HG03025 (cell line): ENCODE data around the gene HSPA2.
A peak's percentile ranks its signal among the peaks of the same experiment; 100 is the strongest.

Experiments used
- ATAC-seq: cut with Tn5 transposase; IDR thresholded peaks from one replicate; pipeline ENCODE4 v1.9.1; 2021; ENCODE audit warnings: mild to moderate bottlenecking, moderate library complexity; ENCODE audit not compliant: unreplicated experiment, low FRiP score

The HSPA2 gene

GRCh38 chr14:64540208-64541202 lies at the start of gene HSPA2:
TSS of gene HSPA2 (plus strand) at chr14:64540741. CDS start at chr14:64540850, 109 bp downstream.
- ATAC-seq = peak; percentile 93

DNA sequence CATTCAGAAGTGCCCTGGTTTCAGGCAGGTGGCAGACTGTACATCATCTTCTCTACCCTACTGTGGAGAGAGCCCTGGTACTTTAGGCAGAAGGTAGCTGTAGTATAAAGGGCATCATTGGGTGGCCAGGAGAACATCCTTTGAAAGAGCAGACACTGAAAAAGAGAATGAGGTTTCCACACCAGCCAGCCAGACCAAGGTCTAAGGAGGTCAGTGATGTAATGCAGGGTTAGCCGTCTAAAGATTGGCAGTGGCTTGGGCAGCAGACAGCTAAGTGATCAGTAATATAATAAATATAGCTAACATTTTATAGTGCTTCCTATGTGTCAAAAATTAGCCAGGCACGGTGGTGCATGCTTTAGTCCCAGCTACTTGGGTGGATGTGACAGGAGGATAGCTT lies 48.9 kb upstream of the HSPA2 start:
- no peak for ATAC-seq

DNA sequence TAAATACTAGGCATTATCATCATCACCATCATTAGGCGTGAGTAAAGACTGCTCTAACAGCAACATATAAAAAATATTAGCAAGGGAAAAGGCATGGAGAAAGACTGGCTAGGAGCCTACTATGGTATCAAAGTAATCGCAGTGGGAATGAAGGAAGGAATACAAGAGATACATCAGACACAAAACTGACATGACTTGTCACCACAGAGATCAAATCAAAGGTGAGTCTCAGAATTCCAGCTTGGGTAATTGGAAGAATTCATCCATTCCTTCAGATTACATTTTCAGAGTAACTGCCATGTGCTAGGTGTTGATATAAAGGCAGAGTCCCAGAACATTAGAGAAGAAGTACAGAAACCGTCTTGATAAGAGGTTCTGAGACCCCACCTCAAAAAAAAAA lies 47.1 kb upstream of the HSPA2 start:
- no peak for ATAC-seq

- ATAC-seq = no peak
These were observed 45.3 kb upstream of the HSPA2 start for GRCh38 chr14:64495252-64495651.

DNA sequence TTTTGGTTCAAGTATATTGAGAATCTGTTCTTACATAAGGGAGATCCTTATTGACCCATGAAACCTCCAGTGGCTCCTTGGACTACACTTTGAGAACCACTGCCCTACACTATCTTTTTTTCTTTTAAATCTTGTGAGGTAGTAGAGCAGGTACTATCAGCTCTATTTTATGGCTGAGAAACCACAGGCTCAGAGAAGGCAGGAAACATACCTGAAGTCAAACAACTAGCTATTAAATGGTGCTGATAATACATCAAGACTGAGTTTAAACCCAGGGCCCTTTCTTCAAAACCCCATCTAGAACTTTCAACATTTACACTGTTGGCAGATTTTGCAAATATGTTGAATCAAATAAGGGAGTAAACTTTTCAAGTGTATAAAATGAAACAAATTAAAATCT lies 43.8 kb upstream of the HSPA2 start:
- no peak for ATAC-seq

GRCh38 chr14:64500088-64500487 lies 40.5 kb upstream of the HSPA2 start:
- no peak for ATAC-seq

GRCh38 chr14:64501411-64502171 lies 39.0 kb upstream of the HSPA2 start:
- no peak for ATAC-seq

DNA sequence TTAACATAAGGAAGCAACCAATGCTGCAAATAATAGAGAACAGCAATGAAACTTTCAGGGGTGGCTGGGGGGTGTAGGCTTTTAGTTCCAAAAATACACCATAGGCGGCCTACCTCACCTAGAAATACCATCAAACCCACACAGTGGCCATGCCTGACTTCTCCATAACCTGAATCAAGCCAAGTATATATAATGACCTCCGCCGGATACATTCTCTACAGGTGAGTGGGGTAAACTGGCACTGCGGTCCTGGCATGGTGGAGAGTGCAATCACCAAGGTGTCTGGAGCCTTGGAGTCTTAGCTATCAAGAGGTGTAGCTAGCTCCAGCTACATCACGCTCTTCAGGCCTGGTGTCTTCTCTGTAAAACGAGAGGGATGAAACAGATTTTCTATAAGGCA lies 38.1 kb upstream of the HSPA2 start:
- no peak for ATAC-seq

- no peak for ATAC-seq
These were observed 37.6 kb upstream of the HSPA2 start for GRCh38 chr14:64502887-64503433.

- peak; percentile 57 for ATAC-seq
These were observed 36.9 kb upstream of the HSPA2 start, which contains the start of gene ZBTB25 for GRCh38 chr14:64503434-64504309. TSS of gene ZBTB25 (minus strand) at chr14:64503838. CDS start at chr14:64490533, 13,305 bp downstream.

- peak; percentile 31 for ATAC-seq
These were observed 36.1 kb upstream of the HSPA2 start, which contains the start of gene ZBTB1 for GRCh38 chr14:64504310-64504896. TSS of gene ZBTB1 (plus strand) at chr14:64504770. CDS start at chr14:64521505, 16,735 bp downstream.

GRCh38 chr14:64504897-64505794 lies 35.4 kb upstream of the HSPA2 start:
- ATAC-seq = peak; percentile 30

GRCh38 chr14:64506721-64507120 lies 33.8 kb upstream of the HSPA2 start:
- no peak for ATAC-seq

DNA sequence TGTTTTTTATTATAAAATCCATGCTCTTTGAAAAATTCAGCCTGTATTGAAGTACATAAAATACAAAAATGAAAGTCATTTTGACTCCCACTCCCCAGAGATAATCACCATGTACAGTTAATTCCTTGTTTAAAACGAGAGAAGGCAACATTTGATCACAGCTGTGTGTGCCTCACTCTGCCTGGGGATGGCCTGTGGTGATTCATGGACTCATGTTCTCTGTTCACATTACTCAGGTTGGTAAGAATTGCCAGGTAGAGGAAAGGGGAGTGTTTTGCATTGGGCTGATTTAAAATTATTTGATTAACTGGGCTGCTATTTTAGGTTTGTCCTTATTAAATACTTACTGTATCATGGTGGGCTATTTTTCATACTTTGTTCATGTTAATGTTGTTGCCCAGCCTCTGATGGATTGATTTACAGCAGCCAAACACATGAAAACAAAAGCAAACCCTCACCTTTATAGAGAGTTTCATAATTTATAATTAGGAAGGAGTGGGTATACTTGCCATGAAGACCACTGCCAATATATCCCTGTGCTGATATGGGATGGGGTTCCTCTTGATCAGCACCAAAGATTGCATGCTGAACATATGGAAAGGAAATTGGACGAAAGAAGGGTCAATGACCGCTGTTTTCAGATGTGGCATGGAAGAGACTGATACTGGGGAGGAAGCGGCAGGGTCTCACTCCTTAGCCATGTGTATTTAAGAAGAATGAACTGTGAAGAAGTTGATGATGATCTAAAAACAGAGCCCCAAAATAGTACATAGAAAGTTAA lies 33.0 kb upstream of the HSPA2 start:
- no peak for ATAC-seq

GRCh38 chr14:64508215-64508776 lies 32.2 kb upstream of the HSPA2 start:
- ATAC-seq = no peak

DNA sequence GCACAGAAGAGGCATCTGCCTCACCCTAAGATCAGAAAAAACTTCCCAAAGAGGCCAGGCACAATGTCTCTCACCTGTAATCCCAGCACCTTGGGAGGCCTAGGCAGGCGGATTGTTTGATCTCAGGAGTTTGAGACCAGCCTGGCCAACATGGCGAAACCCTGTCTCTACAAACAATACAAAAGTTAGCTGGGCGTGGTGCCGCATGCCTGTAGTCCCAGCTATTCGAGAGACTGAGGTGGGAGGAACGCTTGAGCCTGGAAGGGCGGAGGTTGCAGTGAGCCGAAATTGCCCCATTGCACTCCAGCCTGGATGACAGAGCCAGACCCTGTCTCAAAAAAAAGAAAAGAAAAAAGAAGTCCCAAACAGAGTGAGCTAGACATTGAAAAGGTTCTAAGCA lies 31.5 kb upstream of the HSPA2 start:
- ATAC-seq = no peak
